ENCODE results near the gene GLB1L2.

Gene GLB1L2

GRCh38 chr11:134387501-134387900, 55.7 kb downstream of the GLB1L2 start:
- H3K36me3 ChIP-seq (ENCODE audit: insufficient read depth, low read length), result no peaks in the 10 kb centered on the region
- H3K27ac ChIP-seq (ENCODE audit: low read depth, low read length), result no peak overlapping the region
- no peak overlapping the region for H3K4me3 ChIP-seq (ENCODE audit: low read depth, low read length)
- H3K4me1 ChIP-seq (ENCODE audit: control insufficient read depth, insufficient read depth, low read length, unreplicated experiment), result no peaks in the 10 kb centered on the region
- H2AFZ ChIP-seq (ENCODE audit: low read length, unreplicated experiment), result no peak overlapping the region
- H3K79me2 ChIP-seq (ENCODE audit: control insufficient read depth, insufficient read depth, low read length, unreplicated experiment), result no peaks in the 10 kb centered on the region
- H3K27me3 ChIP-seq (ENCODE audit: insufficient read depth, low read length), result no peaks in the 10 kb centered on the region

DNA sequence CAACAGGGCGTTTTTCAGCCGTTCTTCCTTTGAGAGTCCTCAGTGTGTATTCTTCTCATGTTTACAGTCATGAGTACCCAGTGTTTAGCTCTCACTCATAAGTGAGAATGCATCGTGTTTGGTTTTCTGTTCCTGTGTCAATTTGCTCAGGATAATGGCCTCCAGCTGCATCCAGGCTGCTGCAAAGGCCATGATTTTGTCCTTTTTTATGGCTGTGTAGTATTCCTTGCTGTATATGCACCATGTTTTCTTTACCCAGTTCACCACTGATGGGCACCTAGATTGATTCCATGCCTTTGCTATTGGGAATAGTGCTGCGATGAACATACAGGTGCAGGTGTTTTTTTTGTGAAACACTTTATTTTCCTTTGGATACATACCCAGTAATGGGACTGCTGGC, 56.8 kb downstream of the GLB1L2 start:
- Histone ChIP-seq H3K27ac (ENCODE audit: low read depth, low read length) (no peak overlapping the region), H3K4me1 (ENCODE audit: control insufficient read depth, insufficient read depth, low read length, unreplicated experiment) (no peaks in the 10 kb centered on the region), H2AFZ (ENCODE audit: low read length, unreplicated experiment) (no peak overlapping the region), H3K36me3 (ENCODE audit: insufficient read depth, low read length) (no peaks in the 10 kb centered on the region), H3K4me3 (ENCODE audit: low read depth, low read length) (no peak overlapping the region), H3K79me2 (ENCODE audit: control insufficient read depth, insufficient read depth, low read length, unreplicated experiment) (no peaks in the 10 kb centered on the region), H3K27me3 (ENCODE audit: insufficient read depth, low read length) (no peaks in the 10 kb centered on the region)

- no peak overlapping the region for H3K27ac ChIP-seq (ENCODE audit: low read depth, low read length)
- no peaks in the 10 kb centered on the region for H3K79me2 ChIP-seq (ENCODE audit: control insufficient read depth, insufficient read depth, low read length, unreplicated experiment)
- no peaks in the 10 kb centered on the region for H3K27me3 ChIP-seq (ENCODE audit: insufficient read depth, low read length)
- no peak overlapping the region for H2AFZ ChIP-seq (ENCODE audit: low read length, unreplicated experiment)
- no peaks in the 10 kb centered on the region for H3K4me1 ChIP-seq (ENCODE audit: control insufficient read depth, insufficient read depth, low read length, unreplicated experiment)
- H3K4me3 ChIP-seq (ENCODE audit: low read depth, low read length), result no peak overlapping the region
- no peaks in the 10 kb centered on the region for H3K36me3 ChIP-seq (ENCODE audit: insufficient read depth, low read length)
Observed at GRCh38 chr11:134389464-134390180, 57.8 kb downstream of the GLB1L2 start.

- no peak overlapping the region for H3K4me3 ChIP-seq (ENCODE audit: low read depth, low read length)
- H3K79me2 ChIP-seq (ENCODE audit: control insufficient read depth, insufficient read depth, low read length, unreplicated experiment), result no peaks in the 10 kb centered on the region
- H3K36me3 ChIP-seq (ENCODE audit: insufficient read depth, low read length), result no peaks in the 10 kb centered on the region
- H2AFZ ChIP-seq (ENCODE audit: low read length, unreplicated experiment), result no peak overlapping the region
- no peaks in the 10 kb centered on the region for H3K27me3 ChIP-seq (ENCODE audit: insufficient read depth, low read length)
- no peak overlapping the region for H3K27ac ChIP-seq (ENCODE audit: low read depth, low read length)
- H3K4me1 ChIP-seq (ENCODE audit: control insufficient read depth, insufficient read depth, low read length, unreplicated experiment), result no peaks in the 10 kb centered on the region
Observed at GRCh38 chr11:134390706-134391569, 59.1 kb downstream of the GLB1L2 start.

GRCh38 chr11:134391656-134392055, 59.9 kb downstream of the GLB1L2 start:
- Histone ChIP-seq H3K4me3 (ENCODE audit: low read depth, low read length) (no peak overlapping the region), H3K27me3 (ENCODE audit: insufficient read depth, low read length) (no peaks in the 10 kb centered on the region), H3K4me1 (ENCODE audit: control insufficient read depth, insufficient read depth, low read length, unreplicated experiment) (no peaks in the 10 kb centered on the region), H3K36me3 (ENCODE audit: insufficient read depth, low read length) (no peaks in the 10 kb centered on the region), H2AFZ (ENCODE audit: low read length, unreplicated experiment) (no peak overlapping the region), H3K27ac (ENCODE audit: low read depth, low read length) (no peak overlapping the region), H3K79me2 (ENCODE audit: control insufficient read depth, insufficient read depth, low read length, unreplicated experiment) (no peaks in the 10 kb centered on the region)

DNA sequence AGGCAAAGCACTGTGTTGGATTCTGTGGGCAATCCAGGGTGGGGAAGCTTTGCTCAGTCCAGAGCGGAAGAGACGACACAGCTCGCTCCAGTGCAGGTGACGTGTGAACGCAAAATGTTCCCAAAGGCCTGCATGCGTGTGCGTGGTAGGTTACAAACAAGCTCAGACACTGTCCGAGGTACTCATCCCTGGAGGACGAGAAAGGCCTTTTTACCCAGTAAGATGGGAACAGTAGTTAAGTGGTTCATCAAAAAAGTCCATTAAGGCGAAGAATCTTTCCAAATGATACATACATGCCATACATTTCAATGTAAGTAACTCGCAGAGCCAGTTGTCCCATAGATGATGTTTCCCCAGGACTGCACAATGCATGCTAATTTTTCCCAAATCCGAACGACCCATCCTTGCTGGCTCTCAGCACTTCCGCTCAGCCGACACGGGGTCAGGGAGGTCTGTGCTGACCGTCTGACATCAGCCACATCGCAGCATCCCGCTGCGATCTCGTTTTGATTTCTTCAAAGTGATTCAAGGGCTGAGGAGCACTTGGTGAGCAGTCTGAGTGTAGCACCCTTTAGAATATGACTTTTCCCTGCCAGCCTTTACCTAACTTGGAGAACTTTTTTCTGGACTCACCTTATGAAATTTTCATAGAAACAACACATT, 61.3 kb downstream of the GLB1L2 start:
- no peak overlapping the region for H2AFZ ChIP-seq (ENCODE audit: low read length, unreplicated experiment)
- no peaks in the 10 kb centered on the region for H3K4me1 ChIP-seq (ENCODE audit: control insufficient read depth, insufficient read depth, low read length, unreplicated experiment)
- H3K27me3 ChIP-seq (ENCODE audit: insufficient read depth, low read length), result no peaks in the 10 kb centered on the region
- no peaks in the 10 kb centered on the region for H3K79me2 ChIP-seq (ENCODE audit: control insufficient read depth, insufficient read depth, low read length, unreplicated experiment)
- no peak overlapping the region for H3K27ac ChIP-seq (ENCODE audit: low read depth, low read length)
- no peak overlapping the region for H3K4me3 ChIP-seq (ENCODE audit: low read depth, low read length)
- no peaks in the 10 kb centered on the region for H3K36me3 ChIP-seq (ENCODE audit: insufficient read depth, low read length)

GRCh38 chr11:134393638-134394037, 61.9 kb downstream of the GLB1L2 start:
- H3K27ac ChIP-seq (ENCODE audit: low read depth, low read length), result no peak overlapping the region
- H3K27me3 ChIP-seq (ENCODE audit: insufficient read depth, low read length), result no peaks in the 10 kb centered on the region
- H2AFZ ChIP-seq (ENCODE audit: low read length, unreplicated experiment), result no peak overlapping the region
- H3K4me1 ChIP-seq (ENCODE audit: control insufficient read depth, insufficient read depth, low read length, unreplicated experiment), result no peaks in the 10 kb centered on the region
- no peak overlapping the region for H3K4me3 ChIP-seq (ENCODE audit: low read depth, low read length)
- no peaks in the 10 kb centered on the region for H3K36me3 ChIP-seq (ENCODE audit: insufficient read depth, low read length)
- H3K79me2 ChIP-seq (ENCODE audit: control insufficient read depth, insufficient read depth, low read length, unreplicated experiment), result no peaks in the 10 kb centered on the region

DNA sequence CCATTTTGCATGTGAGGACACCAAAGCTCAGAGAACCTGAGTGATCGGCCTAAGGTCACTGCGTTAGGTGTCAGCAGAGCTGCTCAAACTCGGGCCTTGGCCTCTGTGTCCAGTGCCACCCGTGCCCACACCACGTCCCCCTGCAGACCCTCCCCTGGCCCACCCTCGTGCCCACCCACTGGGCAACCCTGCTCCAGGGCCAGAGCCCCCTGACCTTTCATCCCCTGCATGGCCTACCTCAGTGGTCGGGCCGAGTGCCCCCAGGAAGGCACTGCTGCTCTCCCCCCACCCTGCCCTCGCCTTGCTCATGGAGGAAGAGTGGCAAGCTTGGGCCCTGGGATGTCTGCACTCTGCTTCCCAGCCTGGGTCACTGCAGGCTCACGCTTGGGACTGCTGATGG, 62.5 kb downstream of the GLB1L2 start:
- no peaks in the 10 kb centered on the region for H3K36me3 ChIP-seq (ENCODE audit: insufficient read depth, low read length)
- H3K4me3 ChIP-seq (ENCODE audit: low read depth, low read length), result no peak overlapping the region
- H2AFZ ChIP-seq (ENCODE audit: low read length, unreplicated experiment), result no peak overlapping the region
- no peaks in the 10 kb centered on the region for H3K79me2 ChIP-seq (ENCODE audit: control insufficient read depth, insufficient read depth, low read length, unreplicated experiment)
- no peaks in the 10 kb centered on the region for H3K27me3 ChIP-seq (ENCODE audit: insufficient read depth, low read length)
- H3K27ac ChIP-seq (ENCODE audit: low read depth, low read length), result no peak overlapping the region
- H3K4me1 ChIP-seq (ENCODE audit: control insufficient read depth, insufficient read depth, low read length, unreplicated experiment), result no peaks in the 10 kb centered on the region

- Histone ChIP-seq H3K27ac (ENCODE audit: low read depth, low read length) (no peak overlapping the region), H3K4me3 (ENCODE audit: low read depth, low read length) (no peak overlapping the region), H3K27me3 (ENCODE audit: insufficient read depth, low read length) (no peaks in the 10 kb centered on the region), H3K36me3 (ENCODE audit: insufficient read depth, low read length) (no peaks in the 10 kb centered on the region), H2AFZ (ENCODE audit: low read length, unreplicated experiment) (no peak overlapping the region), H3K79me2 (ENCODE audit: control insufficient read depth, insufficient read depth, low read length, unreplicated experiment) (no peaks in the 10 kb centered on the region), H3K4me1 (ENCODE audit: control insufficient read depth, insufficient read depth, low read length, unreplicated experiment) (no peaks in the 10 kb centered on the region)
Observed at GRCh38 chr11:134395002-134395401, 63.2 kb downstream of the GLB1L2 start.

GRCh38 chr11:134397304-134398078, 65.7 kb downstream of the GLB1L2 start:
- Histone ChIP-seq H3K36me3 (ENCODE audit: insufficient read depth, low read length) (no peaks in the 10 kb centered on the region), H3K27me3 (ENCODE audit: insufficient read depth, low read length) (no peaks in the 10 kb centered on the region), H3K27ac (ENCODE audit: low read depth, low read length) (no peak overlapping the region), H3K4me3 (ENCODE audit: low read depth, low read length) (no peak overlapping the region), H2AFZ (ENCODE audit: low read length, unreplicated experiment) (no peak overlapping the region), H3K79me2 (ENCODE audit: control insufficient read depth, insufficient read depth, low read length, unreplicated experiment) (no peaks in the 10 kb centered on the region), H3K4me1 (ENCODE audit: control insufficient read depth, insufficient read depth, low read length, unreplicated experiment) (no peaks in the 10 kb centered on the region)
